Measurements from ENCODE around the gene DCDC2B.
"Not testable (repeated sequence)": the region's sequence is repeated elsewhere in the genome, so short reads cannot be mapped to it uniquely, and the experiment has no call there.

Gene DCDC2B

GRCh38 chr1:32250893-32251716 is 42.2 kb downstream of the DCDC2B start, which contains the start of gene LCK:
Gene LCK (plus strand): TSS chr1:32251265. CDS start chr1:32274330, 23,065 bp downstream.
- TF ChIP-seq, protein P1, sequence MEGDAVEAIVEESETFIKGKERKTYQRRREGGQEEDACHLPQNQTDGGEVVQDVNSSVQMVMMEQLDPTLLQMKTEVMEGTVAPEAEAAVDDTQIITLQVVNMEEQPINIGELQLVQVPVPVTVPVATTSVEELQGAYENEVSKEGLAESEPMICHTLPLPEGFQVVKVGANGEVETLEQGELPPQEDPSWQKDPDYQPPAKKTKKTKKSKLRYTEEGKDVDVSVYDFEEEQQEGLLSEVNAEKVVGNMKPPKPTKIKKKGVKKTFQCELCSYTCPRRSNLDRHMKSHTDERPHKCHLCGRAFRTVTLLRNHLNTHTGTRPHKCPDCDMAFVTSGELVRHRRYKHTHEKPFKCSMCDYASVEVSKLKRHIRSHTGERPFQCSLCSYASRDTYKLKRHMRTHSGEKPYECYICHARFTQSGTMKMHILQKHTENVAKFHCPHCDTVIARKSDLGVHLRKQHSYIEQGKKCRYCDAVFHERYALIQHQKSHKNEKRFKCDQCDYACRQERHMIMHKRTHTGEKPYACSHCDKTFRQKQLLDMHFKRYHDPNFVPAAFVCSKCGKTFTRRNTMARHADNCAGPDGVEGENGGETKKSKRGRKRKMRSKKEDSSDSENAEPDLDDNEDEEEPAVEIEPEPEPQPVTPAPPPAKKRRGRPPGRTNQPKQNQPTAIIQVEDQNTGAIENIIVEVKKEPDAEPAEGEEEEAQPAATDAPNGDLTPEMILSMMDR (IDR thresholded peaks at IDR 0.05; ENCODE audit: insufficient read depth, low read length, missing control alignments) = no peak
- DNase-seq (ENCODE audit: low read depth, low spot score) = no peak
- no peak within 1 kb of the TSS for H3K4me3 ChIP-seq (ENCODE audit: low read depth, low read length)
- POLR2A ChIA-PET = no interaction called here
- CTCF ChIA-PET = interaction anchor here (1.1 to 5.1 kb wide), 3 partner anchors 12 to 34 kb away, joined by 3 to 47 read pairs (median 4); no protein-coding TSS in a partner anchor

DNA sequence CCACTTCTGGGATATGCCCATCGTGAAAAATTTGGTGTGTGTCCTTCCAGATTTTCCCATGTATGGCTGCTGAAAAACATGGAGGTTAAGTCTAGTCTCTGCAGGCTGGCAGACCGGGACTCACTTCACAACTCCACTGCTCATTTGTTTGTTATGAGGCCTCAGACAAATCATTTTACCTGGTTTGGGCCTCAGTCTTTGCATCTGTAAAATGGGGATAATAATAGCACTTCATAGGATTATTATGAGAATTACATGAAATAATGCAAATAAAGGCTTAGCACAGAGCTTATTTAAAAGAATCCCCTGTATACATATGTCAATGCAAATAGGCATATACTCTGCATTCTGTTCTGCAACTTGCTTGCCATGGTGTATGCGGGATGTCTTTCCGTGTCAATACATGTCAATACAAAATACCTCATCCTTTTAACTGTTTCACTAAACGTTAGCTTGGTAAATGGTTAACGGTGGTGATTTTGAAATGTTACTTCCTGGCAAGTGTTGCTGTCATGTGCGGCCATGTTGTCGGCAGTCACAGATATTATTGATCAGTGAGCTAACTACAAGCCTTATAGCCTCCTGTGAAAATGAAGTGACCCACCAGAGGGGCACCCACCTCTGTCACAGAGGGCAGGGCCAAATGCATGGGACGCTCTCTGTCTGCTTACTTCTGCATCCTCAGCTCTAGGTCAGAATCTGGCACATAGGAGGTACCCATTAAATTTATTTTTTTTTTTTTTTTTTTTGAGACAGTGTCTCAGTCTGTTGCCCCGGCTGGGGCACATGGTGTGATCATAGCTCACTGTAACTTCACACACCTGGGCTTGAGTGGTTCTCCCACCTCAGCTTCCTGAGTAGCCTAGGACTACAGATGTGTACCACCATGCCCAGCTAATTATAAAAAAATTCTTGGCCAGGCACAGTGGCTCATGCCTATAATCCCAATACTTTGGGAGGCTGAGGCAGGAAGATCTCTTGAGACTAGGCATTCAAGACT is 46.5 kb downstream of the DCDC2B start:
- CTCF ChIA-PET = interaction anchor here (1.5 to 1.6 kb wide), 2 partner anchors 15 to 40 kb away, joined by 4 to 5 read pairs; no protein-coding TSS in a partner anchor
- no peak for DNase-seq (ENCODE audit: low read depth, low spot score)
- no peak overlapping the region for H3K4me3 ChIP-seq (ENCODE audit: low read depth, low read length)
- POLR2A ChIA-PET = no interaction called here
- TF ChIP-seq, protein P1 (IDR thresholded peaks at IDR 0.05; ENCODE audit: insufficient read depth, low read length, missing control alignments) = no peak

DNA sequence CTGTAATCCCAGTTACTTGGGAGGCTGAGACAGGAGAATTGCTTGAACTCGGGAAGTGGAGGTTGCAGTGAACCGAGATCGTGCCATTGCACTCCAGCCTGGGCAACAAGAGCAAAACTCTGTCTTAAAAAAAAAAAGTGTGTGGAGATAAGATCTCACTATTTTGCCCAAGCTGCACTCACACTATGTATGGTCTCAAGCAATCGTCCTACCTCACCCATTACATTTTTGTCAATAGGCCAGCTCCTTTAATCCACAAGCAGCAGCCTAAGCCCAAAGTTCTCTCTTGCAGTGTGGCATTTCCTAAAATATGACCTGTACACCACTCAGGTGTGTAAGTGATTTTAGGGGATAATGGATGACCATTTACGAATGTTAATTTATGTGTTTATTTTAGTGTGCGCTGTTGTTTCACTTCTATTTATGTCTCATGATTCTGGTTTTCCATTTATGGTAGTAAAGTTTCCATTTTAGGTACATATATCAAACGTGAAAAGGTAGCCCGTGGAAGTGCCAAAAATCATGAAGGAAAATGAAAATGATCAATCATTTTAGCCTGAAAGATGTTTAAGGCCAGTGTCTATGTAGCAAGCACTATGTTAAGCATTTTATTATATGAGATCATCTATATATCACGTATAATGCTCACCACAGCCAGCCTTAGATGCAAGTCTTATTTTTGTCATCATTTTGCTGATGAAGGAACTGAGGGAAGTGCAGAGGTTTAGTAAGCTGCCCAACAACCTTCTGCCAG is 47.8 kb downstream of the DCDC2B start:
- CTCF ChIA-PET = interaction anchor here (1.0 to 1.5 kb wide), 4 partner anchors 8 to 41 kb away, joined by 3 to 5 read pairs (median 4); partner anchors contain the start of gene FAM167B
- TF ChIP-seq, protein P1 (IDR thresholded peaks at IDR 0.05; ENCODE audit: insufficient read depth, low read length, missing control alignments) = no peak
- H3K4me3 ChIP-seq (ENCODE audit: low read depth, low read length) = no peak overlapping the region
- POLR2A ChIA-PET = no interaction called here
- DNase-seq (ENCODE audit: low read depth, low spot score) = no peak

DNA sequence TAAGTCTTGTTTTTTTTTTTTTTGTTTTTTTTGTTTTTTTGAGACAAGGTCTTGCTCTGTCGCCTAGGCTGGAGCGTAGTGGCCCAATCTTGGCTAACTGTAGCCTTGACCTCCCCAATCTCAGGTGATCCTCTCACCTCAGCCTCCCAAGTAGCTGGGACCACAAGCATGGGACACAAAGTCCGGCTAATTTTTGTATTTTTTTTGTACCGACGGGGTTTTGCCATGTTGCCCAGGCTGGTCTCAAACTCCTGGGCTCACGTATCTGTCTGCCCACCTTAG is 48.3 kb downstream of the DCDC2B start:
- CTCF ChIA-PET = interaction anchor here (1.0 to 1.4 kb wide), 3 partner anchors 9 to 41 kb away, joined by 3 to 5 read pairs (median 3); partner anchors contain the start of gene FAM167B
- no peak for DNase-seq (ENCODE audit: low read depth, low spot score)
- POLR2A ChIA-PET = no interaction called here
- no peak overlapping the region for H3K4me3 ChIP-seq (ENCODE audit: low read depth, low read length)
- TF ChIP-seq, protein P1 (IDR thresholded peaks at IDR 0.05; ENCODE audit: insufficient read depth, low read length, missing control alignments) = no peak

DNA sequence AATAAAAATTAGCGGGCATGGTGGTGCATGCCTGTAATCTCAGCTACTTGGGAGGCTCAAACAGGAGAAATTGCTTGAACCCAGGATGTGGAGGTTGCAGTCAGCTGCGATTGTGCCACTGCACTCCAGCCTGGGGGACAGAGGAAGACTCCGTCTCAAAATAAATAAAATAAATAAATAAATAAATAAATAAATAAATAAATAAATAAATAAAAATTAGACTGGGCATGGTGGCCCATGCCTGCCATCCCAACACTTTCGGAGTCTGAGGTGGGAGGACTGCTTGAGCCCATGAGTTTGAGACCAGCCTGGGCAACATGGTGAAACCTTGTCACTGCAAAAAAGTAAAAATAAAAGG is 54.3 kb downstream of the DCDC2B start:
- H3K4me3 ChIP-seq (ENCODE audit: low read depth, low read length); POLR2A ChIA-PET; DNase-seq (ENCODE audit: low read depth, low spot score): not testable (repeated sequence)
- CTCF ChIA-PET = interaction anchor here (1.2 to 5.0 kb wide), 4 partner anchors 12 to 138 kb away, joined by 3 to 39 read pairs (median 4); partner anchors contain the start of genes FAM167B and LCK

GRCh38 chr1:32263744-32264143 is 54.9 kb downstream of the DCDC2B start:
- POLR2A ChIA-PET = no interaction called here
- CTCF ChIA-PET = interaction anchor here (1.4 kb wide), 1 partner anchor 13 kb away, joined by 4 read pairs; the partner anchor contains the start of gene LCK
- TF ChIP-seq, protein P1 (IDR thresholded peaks at IDR 0.05; ENCODE audit: insufficient read depth, low read length, missing control alignments) = no peak
- no peak for DNase-seq (ENCODE audit: low read depth, low spot score)
- H3K4me3 ChIP-seq (ENCODE audit: low read depth, low read length) = no peak overlapping the region

Measured in AG04449 (cell line).